Central memory CD8-positive, alpha-beta T cell (primary cell): Measurements from ENCODE around the gene IQCM.

Experiments
- ATAC-seq: fragments of 150-1000 bp; cut with Tn5 transposase; replicated peaks from 2 replicates; pipeline ENCODE4 v1.10.0; 2022; ENCODE audit warnings: mild to moderate bottlenecking, moderate FRiP score, moderate number of reproducible peaks; ENCODE audit not compliant: poor library complexity, severe bottlenecking; ENCODE audit errors: extremely low read depth
- DNase-seq, 2 donors: peaks; one replicate each; pipeline ENCODE4 v3.0.0; 2021; ENCODE audit warnings: low spot score in 2 of 2
- H3K27ac Mint-ChIP-seq: one replicate; pipeline ENCODE4 v1.8.0; 2022; ENCODE audit warnings: low read depth, mild to moderate bottlenecking, moderate library complexity, mixed read lengths
- H3K27me3 Mint-ChIP-seq: one replicate; pipeline ENCODE4 v1.8.0; 2022; ENCODE audit warnings: mixed read lengths
- H3K36me3 Mint-ChIP-seq: one replicate; pipeline ENCODE4 v1.8.0; 2022; ENCODE audit warnings: mild to moderate bottlenecking, moderate library complexity, mixed read lengths; ENCODE audit not compliant: insufficient read depth
- H3K4me1 Mint-ChIP-seq: one replicate; pipeline ENCODE4 v1.8.0; 2022; ENCODE audit warnings: mixed read lengths
- H3K4me3 Mint-ChIP-seq: one replicate; pipeline ENCODE4 v1.8.0; 2022; ENCODE audit warnings: mild to moderate bottlenecking, moderate library complexity, mixed read lengths
- H3K9me3 Mint-ChIP-seq: one replicate; pipeline ENCODE4 v1.8.0; 2022; ENCODE audit warnings: mixed read lengths

Gene IQCM

DNA sequence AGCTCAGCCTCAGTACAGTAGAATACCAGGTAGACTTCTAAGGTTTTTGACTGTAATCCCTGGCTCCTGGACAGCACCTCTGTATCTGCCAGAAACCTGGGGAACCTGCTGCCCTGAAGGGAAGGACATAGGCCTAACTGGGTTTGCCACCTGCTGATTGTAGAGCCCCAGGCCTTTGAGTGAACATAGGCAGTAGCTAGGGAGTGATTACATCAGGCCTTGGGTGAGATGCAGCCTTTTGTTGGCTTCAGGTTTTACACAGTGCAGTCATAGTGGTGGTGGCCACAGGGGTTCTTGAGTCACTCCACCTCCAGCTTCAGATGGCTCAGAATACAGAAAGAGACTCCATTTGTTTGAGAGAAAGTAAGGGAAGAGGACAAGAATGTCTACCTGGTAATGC, 19.3 kb downstream of the IQCM start:
- Mint-ChIP-seq H3K4me1 (no peaks in the 10 kb centered on the region), H3K9me3 (peaks cover 12% of the 10 kb centered on the region), H3K27me3 (no peaks in the 10 kb centered on the region), H3K27ac (no peak overlapping the region), H3K36me3 (no peaks in the 10 kb centered on the region), H3K4me3 (no peak overlapping the region)
- DNase-seq (no peak), ATAC-seq (no peak)

DNA sequence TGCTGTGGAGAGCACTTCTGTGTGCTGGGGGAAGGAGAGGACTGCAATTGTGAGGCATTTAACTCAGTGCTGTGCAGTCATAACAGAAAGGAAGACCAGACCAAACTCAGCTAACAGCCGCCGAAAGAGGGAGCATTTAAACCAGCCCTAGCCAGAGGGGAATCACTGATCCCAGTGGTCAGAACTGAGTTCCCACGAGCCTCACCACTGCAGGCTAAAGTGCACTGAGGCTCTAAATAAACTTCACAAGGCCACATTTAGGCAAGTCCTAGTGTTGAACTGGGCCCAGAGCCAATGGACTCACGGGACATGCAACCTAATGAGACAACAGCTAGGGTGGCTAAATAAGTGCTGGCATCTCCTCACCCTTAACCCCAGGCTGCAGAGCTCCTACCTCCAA, 20.4 kb downstream of the IQCM start:
- H3K27me3 Mint-ChIP-seq, result no peaks in the 10 kb centered on the region
- H3K4me3 Mint-ChIP-seq, result no peak overlapping the region

DNA sequence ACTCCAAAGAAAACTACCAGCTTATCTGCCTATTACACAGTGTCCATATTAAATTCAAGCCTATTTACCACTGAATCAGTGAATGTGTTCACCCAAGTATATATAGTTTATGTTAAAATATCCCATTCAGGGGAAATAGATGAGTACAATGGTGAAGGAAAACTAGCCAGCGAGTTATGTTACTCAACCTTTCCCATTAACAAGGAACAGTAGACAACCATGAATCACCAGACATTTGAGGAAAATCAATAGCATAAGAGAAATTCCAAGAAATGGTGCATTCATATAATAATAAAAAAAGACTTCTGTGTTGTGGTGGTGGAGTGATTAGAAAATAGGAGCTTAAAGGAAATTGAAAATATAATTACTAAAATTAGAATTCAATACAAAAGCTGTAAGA, 21.3 kb downstream of the IQCM start:
- H3K27me3 Mint-ChIP-seq, result no peaks in the 10 kb centered on the region

More for the DNA sequence above, 20.4 kb downstream of the IQCM start:
- DNase-seq, result no peak
- Mint-ChIP-seq H3K36me3 (no peaks in the 10 kb centered on the region), H3K27ac (no peak overlapping the region), H3K9me3 (peaks cover 11% of the 10 kb centered on the region), H3K4me1 (no peaks in the 10 kb centered on the region)
- no peak for ATAC-seq

DNA sequence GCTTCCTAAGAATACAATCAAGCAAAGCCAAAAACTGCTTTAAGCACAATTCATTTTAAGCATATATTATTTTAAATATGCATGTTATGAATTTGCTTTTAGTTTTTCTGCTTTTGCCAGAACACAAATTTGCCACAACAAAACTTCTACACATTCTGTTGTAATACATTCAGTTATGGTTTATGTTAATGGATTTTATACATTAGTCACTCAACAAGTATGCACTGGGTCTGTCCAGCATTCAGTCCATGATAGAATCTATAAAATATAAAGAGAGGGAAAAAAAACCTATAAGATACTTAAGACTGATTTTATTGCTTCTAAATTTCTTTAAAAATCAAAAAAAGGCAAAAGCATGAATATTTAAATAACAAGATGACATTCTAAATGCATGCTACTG, 22.2 kb downstream of the IQCM start:
- no peaks in the 10 kb centered on the region for H3K36me3 Mint-ChIP-seq
- no peaks in the 10 kb centered on the region for H3K4me1 Mint-ChIP-seq
- H3K9me3 Mint-ChIP-seq, result peaks cover 16% of the 10 kb centered on the region
- H3K4me3 Mint-ChIP-seq, result no peak overlapping the region
- no peaks in the 10 kb centered on the region for H3K27me3 Mint-ChIP-seq
- no peak for ATAC-seq
- no peak for DNase-seq
- no peak overlapping the region for H3K27ac Mint-ChIP-seq

More for the DNA sequence above, 21.3 kb downstream of the IQCM start:
- Mint-ChIP-seq H3K4me3 (no peak overlapping the region), H3K36me3 (no peaks in the 10 kb centered on the region), H3K9me3 (peaks cover 11% of the 10 kb centered on the region), H3K4me1 (no peaks in the 10 kb centered on the region), H3K27ac (no peak overlapping the region)
- no peak for ATAC-seq
- DNase-seq, result no peak

DNA sequence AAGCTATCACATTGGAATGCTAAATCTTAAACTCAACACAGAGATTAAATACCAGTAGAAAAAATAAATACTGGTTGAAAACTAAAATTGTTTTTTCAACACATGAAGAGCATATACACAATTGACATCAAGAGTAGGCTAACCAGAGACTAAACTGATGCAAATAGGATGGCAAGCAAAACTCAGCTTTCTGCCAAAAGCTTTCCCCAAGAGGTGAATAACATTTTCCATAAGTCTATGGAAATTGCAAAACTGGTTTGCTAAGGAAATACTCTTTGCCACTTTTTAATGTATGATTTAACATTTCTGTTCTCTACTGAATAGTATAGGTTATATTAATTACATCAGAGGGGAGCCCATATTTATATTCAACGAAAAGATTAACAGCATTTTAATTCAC, 23.8 kb downstream of the IQCM start:
- no peaks in the 10 kb centered on the region for H3K27me3 Mint-ChIP-seq
- H3K36me3 Mint-ChIP-seq, result no peaks in the 10 kb centered on the region
- peaks cover 16% of the 10 kb centered on the region for H3K9me3 Mint-ChIP-seq
- H3K4me3 Mint-ChIP-seq, result no peak overlapping the region
- ATAC-seq (no peak), DNase-seq (no peak)
- H3K27ac Mint-ChIP-seq, result no peak overlapping the region
- no peaks in the 10 kb centered on the region for H3K4me1 Mint-ChIP-seq

DNA sequence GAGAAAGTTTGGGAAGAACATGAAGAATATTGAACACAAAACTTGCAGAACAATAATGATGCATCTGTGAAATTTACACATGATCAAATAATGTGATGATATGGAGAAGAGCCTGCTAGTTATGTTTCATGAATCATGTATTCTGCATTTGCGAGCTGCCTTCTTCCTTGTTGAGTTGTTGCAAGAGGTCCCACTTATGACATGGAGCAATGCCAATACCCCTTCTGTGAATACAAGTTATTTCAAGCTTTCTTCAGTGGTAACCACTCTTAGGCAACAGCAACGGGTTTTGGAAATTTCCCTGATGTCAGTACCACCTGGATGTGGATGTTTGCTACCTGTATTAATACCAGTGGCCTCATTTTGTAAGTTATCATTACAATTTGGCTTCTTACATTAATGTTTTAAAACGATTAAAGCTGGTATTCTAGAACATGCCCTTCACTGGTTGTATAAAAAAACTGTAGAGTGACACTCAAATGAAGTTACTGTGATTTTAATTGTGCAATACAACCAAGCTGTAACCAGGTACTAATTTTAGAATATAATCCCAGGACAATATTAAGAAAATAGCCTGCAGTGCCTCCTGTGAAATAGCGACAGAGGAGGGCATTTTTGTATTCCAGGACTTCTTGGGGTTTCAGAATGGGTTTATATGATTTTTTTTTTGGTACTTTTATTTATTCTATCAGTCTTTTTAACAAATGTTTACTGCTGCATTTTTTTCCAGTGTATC, 25.3 kb downstream of the IQCM start:
- DNase-seq (no peak), ATAC-seq (no peak)
- Mint-ChIP-seq H3K27me3 (no peaks in the 10 kb centered on the region), H3K4me1 (no peaks in the 10 kb centered on the region), H3K36me3 (no peaks in the 10 kb centered on the region), H3K27ac (no peak overlapping the region), H3K9me3 (peaks cover 16% of the 10 kb centered on the region), H3K4me3 (no peak overlapping the region)

DNA sequence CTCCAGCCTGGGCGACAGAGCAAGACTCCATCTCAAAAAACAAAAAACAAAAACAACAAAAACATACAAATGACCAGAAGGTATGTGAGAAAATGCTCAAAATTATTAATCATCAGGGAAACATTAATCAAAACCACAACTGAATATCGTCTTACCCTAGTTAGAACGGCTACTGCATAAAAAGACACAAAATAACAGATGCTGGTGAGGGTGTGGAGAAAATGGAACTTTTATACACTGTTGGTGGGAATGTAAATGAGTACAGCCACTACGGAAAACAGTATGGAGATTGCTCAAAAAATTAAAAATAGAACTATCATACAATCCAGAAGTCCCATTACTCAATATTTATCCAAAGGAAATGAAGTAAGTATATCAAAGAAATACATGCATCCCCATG, 27.3 kb downstream of the IQCM start:
- Mint-ChIP-seq H3K36me3 (no peaks in the 10 kb centered on the region), H3K9me3 (peaks cover 5% of the 10 kb centered on the region), H3K27me3 (no peaks in the 10 kb centered on the region), H3K27ac (no peak overlapping the region), H3K4me3 (no peak overlapping the region), H3K4me1 (no peaks in the 10 kb centered on the region)
- DNase-seq (no peak), ATAC-seq (no peak)

DNA sequence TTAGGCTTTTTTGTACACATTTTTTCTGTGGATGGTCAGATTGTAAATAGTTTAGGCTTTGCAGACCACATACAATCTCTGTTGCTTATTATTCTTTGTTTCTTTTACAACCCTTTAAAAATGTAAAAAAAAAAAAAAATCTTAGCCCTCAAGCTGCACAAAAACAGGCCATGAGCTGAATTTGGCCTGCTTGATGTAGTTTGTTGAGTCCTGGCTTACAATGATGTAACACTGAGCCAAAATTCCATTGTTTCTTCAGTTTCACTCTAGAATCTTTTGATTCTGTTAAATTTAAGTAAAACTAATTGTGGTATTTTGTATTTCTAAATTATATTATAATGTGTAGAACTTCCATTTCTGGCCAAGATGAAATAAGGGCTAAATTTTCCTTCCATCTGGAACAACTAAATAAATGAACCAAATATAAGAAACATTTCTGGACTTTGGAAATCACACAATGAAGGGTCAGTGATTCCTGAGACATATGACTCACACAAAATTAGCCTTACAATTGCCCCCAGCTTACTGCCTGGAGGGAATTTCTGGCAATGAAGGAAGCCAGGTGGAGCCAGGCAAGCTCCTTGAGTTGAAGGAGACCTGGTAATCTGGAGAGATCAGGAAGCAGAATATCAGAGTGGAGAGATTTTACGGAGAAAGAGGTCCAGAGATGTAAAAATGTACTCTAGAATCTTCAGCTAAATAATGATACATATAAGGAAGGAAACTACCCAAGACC, 29.8 kb downstream of the IQCM start:
- H3K4me1 Mint-ChIP-seq, result no peaks in the 10 kb centered on the region
- H3K27me3 Mint-ChIP-seq, result no peaks in the 10 kb centered on the region
- peaks cover 5% of the 10 kb centered on the region for H3K9me3 Mint-ChIP-seq
- ATAC-seq (no peak), DNase-seq (no peak)
- H3K27ac Mint-ChIP-seq, result no peak overlapping the region
- H3K4me3 Mint-ChIP-seq, result no peak overlapping the region
- no peaks in the 10 kb centered on the region for H3K36me3 Mint-ChIP-seq

DNA sequence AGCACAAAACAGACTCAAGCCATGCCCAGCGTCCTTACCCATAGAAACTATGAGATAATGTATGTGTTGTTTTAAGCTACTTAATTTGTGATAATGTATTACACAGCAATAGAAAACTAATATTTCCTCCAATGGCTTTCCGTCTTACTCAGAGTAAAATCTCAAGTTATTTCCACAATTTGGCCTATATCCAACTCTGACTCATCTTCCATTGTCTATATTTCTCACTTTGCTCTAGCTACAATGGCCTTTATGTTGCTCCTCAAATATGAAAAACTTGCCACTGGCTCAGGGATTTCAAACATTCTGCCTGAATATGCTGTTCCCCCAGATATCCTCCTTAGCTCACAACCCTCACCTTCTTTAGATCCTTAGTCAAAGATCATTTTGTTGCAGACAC, 31.6 kb downstream of the IQCM start:
- peaks cover 5% of the 10 kb centered on the region for H3K9me3 Mint-ChIP-seq
- no peaks in the 10 kb centered on the region for H3K27me3 Mint-ChIP-seq
- no peak overlapping the region for H3K27ac Mint-ChIP-seq
- H3K4me1 Mint-ChIP-seq, result no peaks in the 10 kb centered on the region
- DNase-seq (no peak), ATAC-seq (no peak)
- no peak overlapping the region for H3K4me3 Mint-ChIP-seq
- no peaks in the 10 kb centered on the region for H3K36me3 Mint-ChIP-seq

DNA sequence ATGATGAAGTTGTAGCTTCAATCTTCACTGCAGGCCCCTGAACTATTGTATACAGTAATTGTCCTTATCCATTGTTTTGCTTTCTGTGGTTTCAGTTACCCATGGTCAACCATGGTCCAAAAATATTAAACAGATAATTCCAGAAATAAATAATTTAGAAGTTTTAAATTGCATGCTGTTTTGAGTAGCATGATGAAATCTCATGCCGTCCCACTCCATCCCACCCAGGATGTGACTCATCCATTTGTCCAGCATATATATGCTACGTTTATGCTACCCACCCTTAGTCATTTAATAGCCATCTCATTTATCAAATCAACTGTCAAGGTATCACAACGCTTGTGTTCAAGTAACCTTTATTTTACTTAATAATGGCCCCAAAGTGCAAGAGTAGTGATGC, 34.5 kb downstream of the IQCM start:
- no peak overlapping the region for H3K27ac Mint-ChIP-seq
- H3K36me3 Mint-ChIP-seq, result no peaks in the 10 kb centered on the region
- H3K9me3 Mint-ChIP-seq, result no peaks in the 10 kb centered on the region
- no peaks in the 10 kb centered on the region for H3K4me1 Mint-ChIP-seq
- H3K4me3 Mint-ChIP-seq, result no peak overlapping the region
- H3K27me3 Mint-ChIP-seq, result no peaks in the 10 kb centered on the region
- DNase-seq (no peak), ATAC-seq (no peak)

DNA sequence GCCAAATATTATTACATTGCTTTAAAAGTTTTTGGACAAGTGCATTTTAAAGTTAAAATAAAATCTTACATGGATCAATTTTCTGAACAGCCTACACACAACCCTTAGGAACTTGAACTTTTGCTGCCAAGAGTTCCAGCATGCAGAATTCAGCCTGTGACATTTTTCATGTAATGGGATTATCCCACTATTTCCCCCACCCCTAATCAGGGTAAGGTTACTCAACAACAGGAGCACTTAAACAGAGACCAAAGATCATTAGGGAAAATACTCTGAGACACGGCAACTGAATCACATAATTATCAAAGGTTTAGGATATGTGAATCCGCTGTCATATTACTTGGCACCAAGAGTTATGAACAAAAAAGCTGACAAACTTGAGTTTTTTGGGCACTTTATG, 47.2 kb downstream of the IQCM start:
- no peak for ATAC-seq
- H3K4me3 Mint-ChIP-seq, result no peak overlapping the region
- H3K27ac Mint-ChIP-seq, result no peak overlapping the region
- no peaks in the 10 kb centered on the region for H3K9me3 Mint-ChIP-seq
- no peaks in the 10 kb centered on the region for H3K27me3 Mint-ChIP-seq
- no peaks in the 10 kb centered on the region for H3K4me1 Mint-ChIP-seq
- H3K36me3 Mint-ChIP-seq, result no peaks in the 10 kb centered on the region
- DNase-seq, result no peak

DNA sequence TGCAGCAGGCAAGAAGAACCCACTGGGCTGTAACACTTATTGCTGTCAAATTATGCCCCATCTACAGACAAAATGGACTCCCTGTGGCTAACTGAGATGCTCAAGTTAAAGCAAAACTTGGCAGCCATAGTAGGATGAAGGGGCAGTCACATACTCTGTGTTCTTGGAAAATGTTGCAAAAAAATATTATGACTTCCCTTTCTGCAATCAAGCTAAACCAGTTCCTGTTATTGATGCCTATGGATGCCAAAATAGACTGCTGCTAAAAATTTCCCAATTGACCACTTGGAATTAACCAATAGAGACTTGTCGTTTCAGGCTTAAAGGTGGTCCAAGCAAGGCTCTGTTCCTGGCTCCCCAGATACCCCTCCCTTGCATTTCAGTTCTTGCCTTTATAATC, 49.5 kb downstream of the IQCM start:
- Mint-ChIP-seq H3K36me3 (no peaks in the 10 kb centered on the region), H3K4me3 (no peak overlapping the region), H3K27ac (no peak overlapping the region), H3K9me3 (no peaks in the 10 kb centered on the region), H3K27me3 (no peaks in the 10 kb centered on the region), H3K4me1 (no peaks in the 10 kb centered on the region)
- no peak for DNase-seq
- no peak for ATAC-seq

DNA sequence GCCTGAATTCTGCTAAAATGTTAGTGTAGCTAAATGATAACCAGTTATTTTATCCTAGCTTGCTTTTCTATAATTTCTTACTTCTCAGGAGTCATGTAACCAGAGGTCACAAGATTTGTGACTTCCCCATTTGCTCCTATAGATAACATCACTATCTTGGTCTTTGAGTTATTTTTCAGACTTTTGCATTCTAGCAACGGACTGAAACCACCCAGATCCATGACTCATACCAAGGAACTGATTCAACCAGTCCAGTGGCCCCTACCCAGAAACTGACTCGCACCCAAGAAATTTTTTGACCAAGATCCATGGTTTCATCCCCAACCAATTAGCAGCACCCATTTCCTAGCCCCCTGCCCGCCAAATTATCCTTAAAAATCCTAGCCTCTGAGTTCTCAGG, 50.0 kb downstream of the IQCM start:
- H3K4me1 Mint-ChIP-seq, result no peaks in the 10 kb centered on the region
- H3K27ac Mint-ChIP-seq, result no peak overlapping the region
- no peaks in the 10 kb centered on the region for H3K9me3 Mint-ChIP-seq
- no peaks in the 10 kb centered on the region for H3K27me3 Mint-ChIP-seq
- H3K36me3 Mint-ChIP-seq, result no peaks in the 10 kb centered on the region
- ATAC-seq (no peak), DNase-seq (no peak)
- H3K4me3 Mint-ChIP-seq, result no peak overlapping the region
